Measurements from ENCODE around the gene PPP1R14C.
"Not testable (repeated sequence)": the region's sequence is repeated elsewhere in the genome, so short reads cannot be mapped to it uniquely, and the experiment has no call there.

PPP1R14C gene

DNA sequence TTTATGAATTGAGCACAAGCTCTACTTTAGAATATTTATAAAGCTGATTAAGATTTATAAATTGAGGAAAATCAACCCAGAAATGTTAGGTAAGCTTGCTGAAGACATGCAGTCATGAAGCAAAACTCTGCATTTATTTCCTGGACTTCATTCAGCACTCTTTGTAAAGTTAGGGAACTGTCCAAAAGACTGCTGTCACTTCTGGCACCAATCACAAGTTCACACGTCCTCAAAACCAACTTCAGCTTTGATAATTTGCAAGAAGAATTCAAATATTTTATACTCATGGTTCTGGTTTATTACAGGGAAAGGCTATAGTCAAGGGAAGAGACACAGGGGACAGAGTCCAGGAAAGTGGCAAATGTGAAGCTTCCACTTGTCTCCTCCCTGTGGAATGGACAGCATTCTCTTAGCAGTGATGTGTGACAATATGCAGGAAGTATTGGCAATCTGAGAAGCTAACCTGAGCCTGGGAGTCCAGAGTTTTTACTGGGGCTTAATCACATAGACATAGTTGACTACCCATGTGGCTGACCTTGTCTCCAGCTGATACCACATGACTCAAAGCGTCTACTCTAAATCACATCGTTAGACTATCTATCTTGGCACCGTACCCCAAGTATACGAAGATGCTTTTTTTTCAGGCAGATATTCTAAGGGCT is 85.4 kb downstream of the PPP1R14C start:
- no peak for DNase-seq

DNA sequence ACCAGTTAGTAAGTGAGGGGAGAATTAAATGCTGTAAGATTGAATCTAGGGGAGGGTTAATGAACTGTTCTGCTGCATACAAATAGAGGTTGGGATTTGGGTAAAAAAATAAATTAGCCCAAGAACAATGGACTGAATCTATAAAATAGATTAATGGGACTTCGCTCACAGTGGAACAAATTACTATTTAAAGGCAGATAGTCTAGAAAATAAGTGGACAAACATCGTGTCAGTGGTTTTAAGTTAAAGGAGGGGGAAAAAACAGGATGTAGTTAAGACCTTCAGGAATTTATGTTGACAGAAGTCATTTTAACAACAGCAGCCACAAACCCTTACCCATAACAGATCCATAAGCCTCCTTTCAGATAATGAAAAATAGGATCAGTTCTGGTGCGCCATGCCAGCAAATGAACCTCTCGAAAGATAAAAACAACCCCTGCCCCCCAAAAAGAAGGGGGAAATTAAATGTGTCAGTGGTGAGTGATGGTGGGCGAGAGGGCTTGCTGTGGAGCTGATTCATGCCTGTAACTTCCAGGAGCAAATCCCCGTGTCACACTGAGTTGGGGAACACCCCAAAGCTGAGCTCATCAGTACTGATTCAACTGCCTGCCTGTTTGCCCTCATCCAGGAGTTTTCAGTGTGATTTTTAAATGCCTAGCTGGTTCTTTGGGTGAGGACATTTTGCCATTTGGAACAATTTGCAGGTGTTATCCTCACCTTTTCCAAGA is 86.8 kb downstream of the PPP1R14C start:
- no peak for DNase-seq

DNA sequence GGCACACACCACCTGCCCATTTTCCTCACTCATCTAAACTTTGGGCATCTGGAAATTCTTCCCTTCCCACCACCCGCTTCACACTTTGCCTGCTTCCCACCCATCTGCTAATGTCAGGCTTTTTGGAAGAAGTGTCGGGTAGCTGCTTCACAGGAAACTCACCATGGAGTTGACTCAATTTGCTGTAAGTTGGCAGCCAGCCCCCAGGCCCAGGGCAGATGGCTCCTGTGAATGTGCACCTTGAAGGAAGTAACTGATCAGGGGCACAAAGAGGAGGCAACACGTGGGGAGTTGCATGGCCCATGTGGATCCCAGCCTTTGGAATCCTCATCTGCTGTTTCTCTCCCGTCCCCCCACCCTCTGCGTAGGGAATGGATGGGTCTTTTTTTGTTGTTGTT is 87.3 kb downstream of the PPP1R14C start:
- DNase-seq, result no peak

DNA sequence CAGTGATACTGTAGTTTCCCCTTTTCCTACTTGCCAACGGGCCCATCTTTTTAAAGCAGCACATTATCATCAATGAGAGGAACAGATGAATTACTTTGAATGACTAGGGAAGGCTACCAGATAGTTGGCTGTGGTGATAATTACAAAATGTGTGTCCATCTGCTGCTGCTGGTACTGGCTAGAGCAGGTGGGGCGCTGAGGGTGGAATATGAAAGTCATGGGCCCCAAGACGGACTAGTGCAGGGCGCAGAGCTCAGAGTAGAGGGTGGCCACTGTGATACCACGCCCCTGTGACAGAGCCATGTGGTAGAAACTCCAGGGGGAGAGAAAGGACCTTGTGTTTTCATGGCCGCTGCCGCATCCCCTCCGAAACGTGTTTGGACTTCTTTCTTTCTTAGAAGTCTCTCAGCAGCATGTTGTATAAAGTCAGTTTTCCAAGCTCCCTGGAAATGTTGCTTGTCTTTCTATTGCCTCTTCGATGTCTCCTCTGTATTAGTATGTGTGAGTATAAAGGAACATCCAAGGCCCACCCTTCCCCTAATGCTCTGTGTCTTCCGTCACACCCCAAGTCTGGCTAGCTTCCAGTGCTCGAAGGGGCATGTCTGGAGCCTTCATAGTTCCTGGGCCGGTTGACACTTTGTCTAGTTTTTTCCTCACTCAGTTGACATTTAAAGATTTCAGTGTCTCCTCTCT is 88.1 kb downstream of the PPP1R14C start:
- DNase-seq, result no peak

DNA sequence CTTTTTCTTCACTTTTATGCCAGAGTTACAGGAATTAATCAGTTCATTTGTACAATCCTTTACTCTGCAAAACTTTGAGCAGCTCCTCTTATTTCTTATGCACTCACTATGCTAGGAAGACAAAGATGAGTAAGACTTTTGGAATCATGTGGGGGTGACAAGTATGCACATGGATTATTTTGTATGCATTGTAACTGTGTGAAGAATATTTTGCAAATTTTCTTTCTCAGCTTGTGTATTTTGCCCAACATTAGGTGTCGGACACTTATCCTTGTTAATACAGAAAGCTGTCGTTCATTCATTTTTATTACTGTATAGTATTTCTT is 88.6 kb downstream of the PPP1R14C start:
- no peak for DNase-seq

DNA sequence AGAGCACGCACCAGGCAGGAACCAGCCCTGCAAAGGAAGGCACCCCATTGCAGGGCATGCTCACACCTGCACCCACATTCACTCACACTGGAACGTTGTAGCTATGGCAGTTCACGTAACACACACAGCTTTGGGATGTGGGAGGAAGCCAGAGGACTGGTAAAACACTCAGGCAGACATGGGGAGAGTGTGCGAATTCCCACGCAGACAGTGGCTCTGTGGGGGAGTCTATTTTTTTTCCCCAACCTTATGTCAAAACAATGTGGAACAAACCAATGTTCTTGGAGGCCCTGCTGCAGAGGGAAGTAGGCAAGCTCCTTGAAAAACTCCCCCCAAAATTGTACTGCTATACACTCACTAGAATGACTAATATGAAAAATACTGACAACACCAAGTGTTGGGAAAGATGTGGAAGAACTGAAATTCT is 91.0 kb downstream of the PPP1R14C start:
- no peak for DNase-seq

DNA sequence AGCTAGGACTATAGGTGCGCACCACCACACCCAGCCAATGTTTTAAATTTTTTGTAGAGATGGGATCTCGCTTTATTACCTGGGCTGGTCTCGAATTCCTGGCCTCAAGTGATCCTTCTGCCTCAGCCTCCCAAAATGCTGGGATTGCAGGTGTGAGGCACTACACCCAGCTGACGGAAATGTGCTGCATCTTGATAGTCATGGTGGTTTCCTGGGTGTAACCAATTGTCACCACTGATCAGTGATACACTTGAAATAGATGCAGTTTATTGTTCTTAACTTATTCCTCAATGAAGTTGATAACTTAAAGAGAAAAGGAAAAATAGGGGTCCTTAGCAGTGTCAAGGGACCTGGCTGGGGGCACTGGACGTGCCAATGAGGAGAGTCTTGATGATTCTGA is 92.4 kb downstream of the PPP1R14C start:
- no peak for DNase-seq

DNA sequence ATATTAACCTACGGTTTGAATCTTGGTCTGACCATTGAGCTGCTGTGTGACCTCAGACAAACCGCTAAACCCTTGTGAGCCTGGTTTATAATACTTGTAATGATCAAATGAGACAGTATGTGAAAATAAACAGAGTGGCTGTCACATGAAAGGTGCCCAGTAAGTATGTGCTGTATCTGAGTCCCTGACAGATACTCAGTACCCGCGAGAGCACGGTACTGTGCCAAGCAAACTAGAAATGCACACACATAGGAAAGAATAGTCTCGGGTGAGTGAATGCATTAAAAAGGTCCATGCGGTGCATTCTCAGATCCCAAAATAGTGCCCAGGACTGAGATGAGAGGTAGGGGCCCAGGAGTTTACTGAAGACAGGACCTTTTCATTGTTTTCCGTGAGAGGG is 93.3 kb downstream of the PPP1R14C start:
- DNase-seq, result no peak

DNA sequence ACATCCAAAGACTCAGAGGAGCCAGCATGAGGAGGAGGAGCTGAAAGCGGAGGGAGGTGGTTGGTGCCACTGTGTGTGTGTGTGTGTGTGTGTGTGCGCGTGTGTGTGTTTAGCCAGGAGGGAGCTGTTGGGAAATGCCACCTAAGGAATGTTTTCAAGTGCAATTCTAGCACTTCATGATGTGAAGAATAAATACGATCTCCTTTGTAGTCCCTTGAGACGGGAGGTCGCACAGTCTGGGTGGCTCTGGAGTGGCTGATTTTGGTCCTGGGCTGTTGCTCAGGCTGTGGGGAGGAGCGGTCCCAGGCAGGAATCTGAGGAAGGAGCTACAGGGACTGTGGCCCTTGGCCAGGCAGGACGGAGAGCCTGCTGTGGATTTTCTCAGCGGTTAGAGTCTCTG is 93.7 kb downstream of the PPP1R14C start:
- no peak for DNase-seq

DNA sequence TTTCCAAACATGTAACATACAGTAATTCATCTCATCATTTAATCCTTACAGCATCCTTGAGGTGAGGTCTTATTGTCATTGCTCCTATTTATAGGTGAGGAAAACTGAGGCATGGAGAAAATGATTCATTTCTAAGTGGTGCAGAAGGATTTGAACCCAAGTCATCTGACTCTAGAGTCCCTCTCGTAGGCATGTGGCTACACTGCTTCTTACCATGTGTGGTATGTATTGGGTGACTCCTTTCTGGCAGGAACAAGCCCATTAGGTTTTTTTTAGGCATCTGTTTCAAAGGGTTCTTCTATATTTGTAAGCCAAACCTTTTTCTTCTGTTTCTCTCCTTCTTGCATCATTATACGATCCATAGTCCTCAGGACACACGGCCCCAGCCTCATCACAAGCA is 94.8 kb downstream of the PPP1R14C start:
- no peak for DNase-seq

DNA sequence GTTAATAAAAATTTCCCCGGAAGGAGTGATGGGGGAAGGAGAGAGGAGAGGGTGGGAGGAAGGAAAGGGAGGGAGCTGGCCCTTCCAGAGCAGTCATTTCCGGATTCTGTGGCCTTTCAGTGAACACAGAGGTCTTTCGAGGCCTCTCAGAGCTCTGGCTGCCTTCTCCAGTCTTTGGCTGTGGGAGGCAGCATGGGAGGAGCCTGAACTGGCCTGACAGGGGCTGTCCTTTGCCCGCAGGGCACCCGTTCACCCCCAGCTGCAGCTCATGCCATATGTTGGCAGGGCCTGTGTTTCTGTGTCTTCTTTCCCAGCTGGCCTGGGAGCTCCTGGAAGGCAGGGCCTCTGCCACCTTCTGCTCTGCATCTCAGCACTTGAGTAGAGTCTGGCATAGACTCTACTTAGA is 95.5 kb downstream of the PPP1R14C start:
- no peak for DNase-seq

DNA sequence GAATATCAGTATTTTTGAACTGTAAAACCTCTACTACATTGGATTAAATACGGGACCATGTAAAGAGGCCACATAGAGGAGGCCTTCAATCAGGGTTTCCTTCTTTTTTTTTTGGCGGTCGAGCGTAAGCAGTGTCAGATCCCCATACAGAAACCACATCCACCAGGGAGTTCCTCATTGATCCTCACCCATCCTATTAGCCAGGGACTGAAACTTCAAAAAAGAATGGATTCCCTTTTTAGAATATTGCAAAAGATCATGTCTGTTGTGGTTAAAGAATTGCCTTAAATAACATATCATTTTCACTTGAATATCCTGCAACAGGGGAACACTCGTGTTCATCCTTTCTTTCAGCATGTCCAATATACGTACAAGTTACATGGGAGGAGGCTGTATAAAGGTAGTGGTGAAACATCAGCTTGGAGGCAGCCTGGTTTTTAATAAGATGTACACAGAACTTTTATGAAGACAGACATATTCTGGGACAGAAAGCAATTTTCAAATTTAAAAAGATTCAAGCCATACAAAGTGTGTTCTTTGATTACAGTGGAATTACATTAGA is 96.1 kb downstream of the PPP1R14C start:
- DNase-seq, result no peak

DNA sequence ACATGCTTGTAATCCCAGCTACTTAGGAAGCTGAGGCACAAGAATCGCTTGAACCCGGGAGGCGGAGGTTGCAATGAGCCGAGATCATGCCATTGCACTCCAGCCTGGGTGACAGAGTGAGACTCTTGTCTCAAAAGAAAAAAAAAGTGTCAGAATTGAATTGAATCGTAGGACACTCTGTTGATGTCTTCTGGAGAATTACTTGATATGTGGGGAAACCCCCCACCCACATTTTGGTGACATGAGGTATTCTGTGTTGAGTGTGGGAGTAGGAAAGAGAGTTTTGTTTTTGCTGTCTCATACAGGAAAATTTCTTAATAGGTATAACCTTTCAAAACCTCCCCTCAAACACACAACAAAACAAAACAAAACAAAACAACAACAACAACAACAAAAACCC is 98.9 kb downstream of the PPP1R14C start:
- DNase-seq, result not testable (repeated sequence)

DNA sequence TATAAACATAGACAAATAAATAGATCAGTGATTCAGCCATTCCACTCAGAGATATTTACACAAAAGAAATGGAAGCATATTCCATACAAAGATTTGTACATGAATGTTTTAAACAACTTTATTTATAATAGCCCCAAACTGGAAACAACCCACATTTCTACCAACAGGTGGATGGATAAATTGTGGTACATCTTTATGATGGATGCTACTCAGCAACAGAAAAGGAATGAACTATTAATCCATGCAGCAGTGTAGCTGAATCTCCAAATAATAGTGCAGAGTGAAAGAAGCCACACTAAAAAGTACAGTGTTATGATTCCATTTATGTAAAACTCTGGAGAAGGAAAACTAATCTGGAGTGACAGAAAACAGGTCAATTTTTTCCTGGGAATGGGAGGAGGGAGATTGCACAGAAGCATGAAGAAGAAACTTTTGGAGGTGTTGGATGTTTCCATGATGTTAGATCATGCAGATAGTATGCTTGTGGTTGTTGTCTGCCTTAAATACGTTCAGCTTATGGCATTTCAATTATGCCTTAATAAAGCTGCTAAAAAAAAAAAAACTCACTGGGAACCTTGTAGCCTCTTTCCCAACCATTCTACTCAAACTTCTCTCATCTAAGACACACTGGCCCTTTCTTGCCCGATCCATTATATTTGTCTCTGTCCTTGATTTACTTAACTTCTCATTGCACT is 100.9 kb downstream of the PPP1R14C start:
- no peak for DNase-seq

DNA sequence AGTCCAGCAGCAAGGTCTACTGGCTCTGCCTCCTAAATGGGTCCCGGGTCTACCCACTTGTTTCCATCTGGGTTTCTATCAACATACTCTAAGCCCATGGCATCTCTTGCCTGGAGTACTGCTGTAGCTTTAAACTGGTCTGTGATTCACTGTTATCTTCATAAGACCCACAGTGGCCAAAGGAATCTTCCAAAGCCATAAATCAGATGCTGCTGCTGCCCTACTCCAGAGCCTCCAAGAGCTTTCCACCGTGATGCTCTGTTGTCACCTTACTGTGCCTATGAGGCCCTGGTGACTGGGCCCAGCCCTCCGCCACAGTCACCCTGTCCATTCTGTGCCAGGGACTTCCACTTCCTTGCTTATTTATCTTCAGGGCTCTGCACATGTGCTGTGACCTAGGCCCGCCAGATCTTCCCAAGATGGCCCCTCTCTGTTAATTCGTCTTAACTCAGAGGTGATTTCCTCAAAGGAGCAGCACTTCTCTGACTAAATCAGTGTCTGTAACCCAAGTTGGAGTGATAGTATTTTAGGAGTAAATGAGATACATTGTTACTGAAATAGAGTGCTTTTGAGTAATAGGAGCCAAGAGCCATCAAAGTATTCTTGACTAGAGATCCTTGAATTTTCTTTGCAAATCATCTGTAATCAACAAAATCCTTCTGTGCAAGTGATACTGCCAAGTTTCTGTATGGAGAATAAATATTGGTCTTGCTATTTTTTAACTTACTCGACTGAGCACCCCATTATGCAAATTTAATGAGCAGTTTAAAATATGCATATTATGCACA is 102.5 kb downstream of the PPP1R14C start:
- no peak for DNase-seq

DNA sequence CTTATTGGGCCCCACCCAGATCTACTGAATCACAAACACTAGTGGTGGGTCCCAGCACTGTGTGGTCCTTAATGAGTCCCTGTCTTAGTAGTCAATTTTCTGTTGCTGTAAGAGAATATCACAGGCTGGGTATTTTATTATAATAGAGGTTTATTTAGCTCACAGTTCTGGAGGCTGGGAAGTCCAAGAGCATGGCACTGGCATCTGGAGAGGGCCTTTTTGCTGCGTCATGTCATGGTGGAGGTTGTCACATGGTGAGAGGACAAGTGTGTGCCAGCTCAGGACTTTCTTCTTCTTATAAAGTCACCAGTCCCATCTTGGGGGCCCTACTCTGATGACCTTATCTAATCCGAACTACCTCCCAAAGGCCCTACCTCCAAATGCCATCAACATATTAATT is 105.0 kb downstream of the PPP1R14C start:
- DNase-seq, result no peak

DNA sequence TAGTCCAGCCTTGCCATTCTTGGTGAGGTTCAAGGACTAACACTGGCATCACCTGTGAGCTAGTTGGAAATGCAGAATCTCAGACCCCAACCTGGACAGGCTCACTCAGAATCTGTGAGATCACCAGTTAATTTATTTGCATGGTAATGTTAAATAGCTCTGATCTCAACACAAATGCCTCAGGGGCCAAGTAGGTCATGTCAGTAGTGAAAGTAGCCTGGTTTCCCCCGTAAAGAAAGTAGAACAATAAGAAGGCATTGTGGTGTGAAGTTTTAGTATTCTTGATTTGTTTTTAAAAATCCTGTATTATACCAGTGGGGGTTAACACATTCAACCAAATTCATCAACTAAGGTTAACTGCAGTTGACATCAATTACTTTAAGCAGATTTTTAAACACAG is 105.5 kb downstream of the PPP1R14C start:
- no peak for DNase-seq

DNA sequence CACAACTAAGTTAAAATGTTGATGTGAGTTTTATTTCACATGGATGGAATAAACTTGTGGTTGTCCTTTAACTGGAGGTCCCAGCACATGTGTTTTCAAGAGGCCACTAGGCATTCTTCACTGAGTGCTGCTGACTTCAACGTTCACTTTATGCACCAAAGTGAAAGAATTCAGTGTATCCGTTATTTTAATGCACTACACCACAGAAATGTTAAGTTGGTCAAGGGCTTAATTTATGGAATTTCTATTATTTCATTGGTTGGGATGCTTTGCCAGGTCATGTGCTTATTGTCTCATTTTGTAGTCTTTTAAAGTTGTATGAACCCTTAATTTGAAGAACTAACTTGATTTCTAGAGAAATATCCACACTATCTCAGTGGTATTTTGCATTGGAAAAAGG is 106.4 kb downstream of the PPP1R14C start:
- DNase-seq, result no peak

DNA sequence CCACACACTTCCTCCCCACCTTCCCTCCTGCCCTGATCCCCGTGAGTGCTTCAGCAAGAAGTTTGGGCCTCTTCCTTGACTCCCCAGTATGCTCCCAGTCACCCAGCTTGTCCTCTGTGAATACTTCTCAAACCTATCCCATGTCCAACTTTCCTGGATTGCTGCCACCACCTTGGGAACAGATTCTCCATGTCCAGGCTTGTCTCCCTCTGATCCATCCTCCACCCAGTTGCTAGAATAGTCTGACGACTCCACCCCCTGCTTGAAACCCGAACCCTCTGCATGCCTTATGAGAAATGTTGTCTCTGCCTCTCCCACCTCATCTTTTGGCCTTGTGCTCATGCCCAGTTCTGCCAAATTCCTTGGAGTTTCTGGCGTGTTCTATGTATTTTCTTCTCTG is 108.0 kb downstream of the PPP1R14C start:
- no peak for DNase-seq

DNA sequence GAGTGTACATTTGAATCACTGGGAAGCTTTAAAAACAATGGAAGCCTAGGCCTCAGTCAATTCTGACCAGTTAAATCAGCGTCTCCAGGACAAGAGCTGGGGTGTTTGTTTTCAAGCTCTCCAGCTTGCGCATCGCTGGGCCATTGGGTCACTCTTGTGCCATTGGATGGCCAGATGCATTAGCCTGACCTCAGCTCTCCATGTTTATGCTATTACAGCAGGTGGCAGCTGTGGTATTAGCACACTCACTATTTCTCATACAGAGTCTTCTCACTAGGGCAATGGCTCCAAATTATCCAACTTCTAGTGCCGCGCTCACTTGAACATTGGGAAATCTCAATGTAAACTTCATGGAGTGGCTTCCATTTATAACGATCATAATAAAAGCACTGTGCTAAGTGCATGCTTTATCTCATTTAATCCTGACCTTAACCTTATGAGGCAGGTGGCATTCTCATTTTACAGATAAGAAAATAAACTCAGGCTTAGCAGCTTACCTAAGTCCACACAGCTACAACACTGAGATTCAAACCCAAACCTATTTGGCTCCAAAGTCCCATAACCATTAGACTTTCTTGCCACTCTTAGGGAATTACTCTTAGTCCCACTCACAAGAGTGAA is 108.8 kb downstream of the PPP1R14C start:
- no peak for DNase-seq

DNA sequence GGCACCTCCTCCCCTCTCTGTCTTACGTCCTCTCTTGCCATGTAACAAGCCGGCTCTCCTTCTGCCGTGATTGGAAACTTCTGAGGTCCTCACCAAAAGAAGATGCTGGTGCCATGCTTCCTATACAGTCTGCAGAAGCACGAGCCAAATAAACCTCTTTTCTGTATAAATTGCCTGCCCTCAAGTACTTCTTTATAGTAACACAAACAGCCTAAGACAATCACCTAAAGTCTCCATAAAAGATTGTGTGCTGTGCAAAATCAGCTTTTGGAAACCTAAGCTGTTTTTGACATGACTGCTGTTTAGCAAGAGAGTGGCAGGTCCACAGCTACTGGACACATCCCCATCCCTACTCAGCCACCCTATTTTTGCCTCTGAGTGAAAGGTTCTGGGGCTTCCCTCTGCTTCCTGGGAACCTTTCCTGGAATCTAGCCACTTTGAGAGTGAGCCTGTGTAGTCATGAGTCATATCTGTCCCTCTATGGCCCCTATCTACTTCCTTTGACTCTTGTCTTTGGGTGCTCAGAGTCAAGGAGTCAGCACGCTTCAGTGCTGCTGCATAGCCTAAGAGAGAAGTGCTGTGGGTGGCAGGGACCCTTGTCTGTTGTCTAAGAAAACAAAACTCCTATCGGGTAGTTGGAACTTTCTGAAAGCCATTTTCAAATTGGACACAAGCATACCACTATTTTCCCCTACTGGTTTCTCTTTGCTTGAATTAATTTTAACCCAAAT is 110.0 kb downstream of the PPP1R14C start:
- DNase-seq, result no peak
